Esophagus squamous epithelium (tissue), 4 donors: ENCODE data around the gene GREB1L.

Experiments
- POLR2A ChIP-seq, 4 donors: fragments of 450-650 bp; IDR thresholded peaks; one replicate each; pipeline ENCODE4 v1.6.1; 2017; ENCODE audit warnings: antibody characterized with exemption in 4 of 4, mild to moderate bottlenecking in 4 of 4, moderate library complexity in 3 of 4
- TF ChIP-seq, protein P1 (sequence below), 6 experiments: fragments of 450-650 bp in 4 of 6; fragments of 200-600 bp in 2 of 6; sonication (generic) in 2 of 6; IDR thresholded peaks; one replicate each; pipeline ENCODE4 v1.5.1; 2016 to 2019; ENCODE audit warnings: antibody characterized with exemption in 6 of 6, mild to moderate bottlenecking in 4 of 6, moderate library complexity in 4 of 6

DNA sequence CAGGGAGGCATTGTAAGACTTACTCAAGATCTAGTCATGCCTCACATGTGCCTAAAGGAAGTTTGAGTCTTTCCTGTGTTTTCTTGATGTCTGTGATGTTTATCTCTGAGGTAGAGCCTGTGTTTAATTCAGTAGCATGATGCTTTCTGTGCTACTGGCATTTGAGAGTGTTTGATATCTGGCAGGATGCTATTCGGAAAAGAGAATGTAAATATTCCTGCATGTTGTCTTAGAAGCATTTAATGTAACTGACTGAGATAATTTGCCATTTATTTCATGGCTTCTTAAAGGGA, 58.8 kb downstream of the GREB1L start:
- TF ChIP-seq, protein P1, sequence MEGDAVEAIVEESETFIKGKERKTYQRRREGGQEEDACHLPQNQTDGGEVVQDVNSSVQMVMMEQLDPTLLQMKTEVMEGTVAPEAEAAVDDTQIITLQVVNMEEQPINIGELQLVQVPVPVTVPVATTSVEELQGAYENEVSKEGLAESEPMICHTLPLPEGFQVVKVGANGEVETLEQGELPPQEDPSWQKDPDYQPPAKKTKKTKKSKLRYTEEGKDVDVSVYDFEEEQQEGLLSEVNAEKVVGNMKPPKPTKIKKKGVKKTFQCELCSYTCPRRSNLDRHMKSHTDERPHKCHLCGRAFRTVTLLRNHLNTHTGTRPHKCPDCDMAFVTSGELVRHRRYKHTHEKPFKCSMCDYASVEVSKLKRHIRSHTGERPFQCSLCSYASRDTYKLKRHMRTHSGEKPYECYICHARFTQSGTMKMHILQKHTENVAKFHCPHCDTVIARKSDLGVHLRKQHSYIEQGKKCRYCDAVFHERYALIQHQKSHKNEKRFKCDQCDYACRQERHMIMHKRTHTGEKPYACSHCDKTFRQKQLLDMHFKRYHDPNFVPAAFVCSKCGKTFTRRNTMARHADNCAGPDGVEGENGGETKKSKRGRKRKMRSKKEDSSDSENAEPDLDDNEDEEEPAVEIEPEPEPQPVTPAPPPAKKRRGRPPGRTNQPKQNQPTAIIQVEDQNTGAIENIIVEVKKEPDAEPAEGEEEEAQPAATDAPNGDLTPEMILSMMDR (IDR thresholded peaks at IDR 0.05) = no peak
- TF ChIP-seq POLR2A (IDR thresholded peaks at IDR 0.05) = no peak
